NK-92 (cell line): ENCODE data around the gene FANCI.

ENCODE experiments used
- DNase-seq: peaks from one replicate; lab custom pipeline; 2025; ENCODE audit not compliant: unreplicated experiment; lab: John Stamatoyannopoulos, UW

FANCI gene

DNA sequence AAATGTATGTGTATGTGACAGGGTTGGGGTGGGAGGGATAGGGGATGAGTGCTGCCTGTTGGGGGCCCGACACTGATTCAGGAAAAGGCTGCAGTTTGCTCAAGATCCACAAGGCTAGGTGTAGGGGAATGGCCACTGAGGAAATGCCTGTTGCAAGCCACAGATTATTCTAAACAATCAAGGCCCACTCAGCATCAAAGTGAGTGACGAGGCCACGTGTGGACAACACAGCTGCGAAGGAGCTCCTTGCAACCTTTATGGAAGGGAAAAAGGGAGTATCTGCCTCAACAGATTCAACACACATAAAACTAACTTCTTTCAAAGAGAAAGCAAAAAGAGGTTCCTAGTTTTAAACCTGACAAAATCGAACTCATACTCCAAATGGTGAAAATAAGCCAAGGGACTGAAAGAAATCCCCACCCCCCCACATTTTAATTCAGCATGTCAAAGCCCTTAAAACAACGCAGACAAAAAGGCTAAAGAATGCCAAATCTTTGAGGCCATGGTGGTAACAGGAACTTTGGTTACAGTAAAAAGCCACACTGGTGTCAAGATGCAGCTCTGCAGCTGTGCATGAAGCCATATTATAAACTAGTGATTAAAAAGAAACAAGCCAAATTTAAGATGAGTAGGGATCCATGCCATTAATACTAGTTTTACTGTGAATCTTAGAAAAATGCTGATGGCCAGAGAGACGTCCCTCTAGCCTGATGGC, 87.3 kb downstream of the FANCI start:
- no peak for DNase-seq

DNA sequence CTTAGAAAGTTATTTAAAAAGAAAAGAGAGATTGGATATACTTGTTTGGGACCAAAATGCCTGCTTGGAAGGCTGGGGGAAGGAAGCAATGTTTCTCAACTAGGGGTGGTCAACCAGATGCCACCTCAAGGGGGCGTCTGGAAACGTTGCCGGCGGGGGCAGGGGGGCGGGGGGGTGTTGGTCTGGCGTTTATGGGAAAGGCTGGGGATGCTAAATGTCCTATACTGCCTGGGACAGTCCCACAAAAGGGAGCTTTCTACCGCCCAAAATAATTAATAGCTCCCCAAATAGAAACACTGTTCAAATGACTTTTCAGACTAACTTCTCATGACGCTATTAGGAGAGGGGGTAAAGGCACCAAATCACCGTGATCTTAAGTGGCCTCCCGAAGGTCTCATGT, 88.7 kb downstream of the FANCI start:
- DNase-seq: no peak

DNA sequence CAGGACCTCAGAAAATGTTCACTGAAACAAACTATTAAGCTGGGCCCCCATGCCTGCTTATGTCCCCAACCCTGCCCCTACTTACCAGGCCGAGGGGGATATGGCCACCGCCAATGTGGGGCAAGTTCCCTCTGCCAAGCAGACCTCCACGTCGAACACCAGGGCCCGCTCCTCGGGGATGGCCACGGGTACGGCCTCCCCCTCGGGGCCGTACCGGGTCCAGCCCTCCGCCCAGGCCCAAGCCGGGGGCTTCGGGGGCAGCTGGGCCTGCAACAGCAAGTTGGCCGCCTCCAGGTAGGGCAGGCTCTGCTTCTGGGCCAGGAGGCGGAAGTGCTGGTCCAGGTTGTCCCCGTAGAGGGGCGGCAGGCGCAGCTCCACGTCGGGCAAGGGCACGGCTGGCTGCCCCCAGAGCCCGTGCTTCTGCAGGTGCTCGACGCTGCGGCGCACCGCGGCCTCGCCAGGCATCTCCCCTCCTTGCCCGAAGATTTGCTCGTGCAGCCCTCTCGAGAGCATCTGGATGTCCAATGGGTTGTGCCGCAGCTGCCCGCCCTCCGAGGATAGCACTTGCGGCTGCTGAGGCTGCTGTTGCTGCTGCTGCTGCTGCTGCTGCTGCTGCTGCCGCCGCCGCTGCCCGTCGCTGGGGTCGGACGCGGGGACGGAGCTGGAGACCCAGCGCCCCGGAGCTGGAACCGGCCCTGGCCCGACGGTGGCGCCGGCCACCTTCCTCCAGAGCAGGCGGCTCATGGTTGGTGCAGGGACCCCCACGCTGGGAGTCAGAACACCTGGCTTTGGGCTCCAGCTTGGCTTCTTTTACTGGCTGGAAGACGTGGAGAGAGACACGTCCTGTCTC, 89.5 kb downstream of the FANCI start:
- no peak for DNase-seq

- DNase-seq: no peak
Measured at GRCh38 chr15:89333959-89334509, 90.3 kb downstream of the FANCI start.

DNA sequence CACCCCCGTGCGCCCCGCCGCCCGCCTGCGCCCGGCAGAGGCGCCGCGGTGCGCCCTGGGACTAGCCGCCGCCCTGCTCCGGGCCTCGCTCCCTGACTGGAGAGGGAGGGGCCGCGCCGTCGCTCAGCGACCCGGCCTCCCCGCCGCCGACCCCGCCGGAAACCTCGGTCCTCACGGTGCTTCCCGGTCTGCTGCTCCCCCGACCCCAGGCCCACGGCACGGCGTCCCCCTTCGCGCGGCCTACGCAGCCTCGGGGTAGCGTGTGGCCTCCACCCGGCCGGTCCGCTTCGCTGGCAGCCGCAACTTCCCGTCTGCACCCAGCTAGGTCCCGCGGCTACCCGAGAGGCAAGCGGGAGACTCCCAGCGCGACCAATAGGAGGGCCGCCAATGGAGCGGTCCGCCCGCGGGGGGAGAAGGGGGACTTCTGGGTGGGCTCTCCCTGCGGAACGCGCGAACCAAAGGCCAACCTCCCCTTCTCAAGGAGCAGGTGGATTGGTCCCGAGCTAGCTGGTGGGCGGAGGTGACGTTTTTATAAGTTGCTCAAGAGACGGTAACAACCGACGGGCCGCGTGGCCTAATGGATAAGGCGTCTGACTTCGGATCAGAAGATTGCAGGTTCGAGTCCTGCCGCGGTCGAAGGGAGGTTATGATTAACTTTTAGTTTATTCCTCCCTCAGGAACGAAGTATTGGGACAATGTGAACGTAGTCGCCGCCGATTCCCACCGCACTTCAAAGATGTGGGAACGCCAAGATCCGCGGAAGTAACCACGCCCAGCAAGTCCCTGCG, 90.9 kb downstream of the FANCI start, which contains the start of gene POLG:
Gene POLG (minus strand): TSS at position 315 of the 788 bp plus-strand sequence. CDS start 1,070 bp downstream, outside the sequence.
- DNase-seq: peak; percentile 80

GRCh38 chr15:89335298-89336041, 91.7 kb downstream of the FANCI start:
- DNase-seq: no peak

GRCh38 chr15:89338036-89338435, 94.3 kb downstream of the FANCI start:
- no peak for DNase-seq

- no peak for DNase-seq
Measured at GRCh38 chr15:89340573-89340972, 96.8 kb downstream of the FANCI start.

DNA sequence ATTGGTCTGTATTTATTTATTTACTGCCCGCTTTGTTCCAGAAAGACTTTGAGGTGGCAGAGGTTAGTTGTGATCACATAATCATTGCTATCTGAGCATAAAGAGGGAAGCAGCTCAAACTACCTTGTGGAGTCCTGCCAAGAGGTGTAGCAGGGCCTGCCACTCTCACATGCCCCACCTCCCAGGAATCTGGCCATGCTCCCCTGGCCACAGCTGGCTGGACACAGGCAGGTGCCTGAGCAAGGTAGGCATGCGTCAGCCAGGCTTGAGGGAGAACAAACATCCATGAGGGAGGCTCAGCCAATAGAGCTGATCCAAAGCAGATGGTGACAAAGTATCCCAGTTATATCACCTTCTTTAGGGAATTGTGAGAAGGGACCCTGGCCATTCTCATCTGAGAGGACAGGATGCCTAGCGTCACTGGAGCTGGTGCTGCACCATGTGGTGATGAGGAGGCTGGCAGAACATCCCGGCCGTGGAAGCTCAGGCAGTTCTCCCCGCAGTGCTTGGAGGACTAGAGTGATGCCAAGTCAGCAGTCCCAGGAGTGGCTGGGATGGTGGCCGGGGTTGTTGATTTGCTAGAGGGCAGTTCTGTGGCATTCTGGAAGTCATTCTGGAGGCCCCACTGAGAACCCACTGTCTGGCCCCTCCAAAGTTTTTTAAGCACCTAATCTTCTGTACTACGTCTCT, 97.7 kb downstream of the FANCI start:
- DNase-seq: no peak

- DNase-seq: no peak
Measured at GRCh38 chr15:89342840-89343239, 99.1 kb downstream of the FANCI start.

DNA sequence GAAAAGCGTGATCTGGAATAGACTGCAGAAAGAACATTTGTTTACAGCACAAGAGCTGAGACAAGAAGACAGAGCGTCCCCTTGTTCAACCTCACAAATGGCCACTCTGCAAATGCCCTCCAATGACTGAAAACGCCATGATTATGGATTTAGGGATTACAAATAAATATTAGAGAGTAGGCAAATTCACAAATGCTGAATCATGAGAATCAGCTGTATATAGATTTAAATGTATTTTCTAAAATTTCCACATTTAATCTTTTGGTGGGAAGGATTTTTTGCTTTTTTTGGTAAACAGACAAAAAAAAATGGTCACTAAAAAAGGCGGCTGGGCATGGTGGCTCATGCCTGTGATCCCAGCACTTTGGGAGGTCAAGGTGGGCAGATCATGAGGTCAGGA, 101.5 kb downstream of the FANCI start:
- DNase-seq: no peak

- no peak for DNase-seq
Measured at GRCh38 chr15:89346516-89347231, 102.9 kb downstream of the FANCI start.

- DNase-seq: no peak
Measured at GRCh38 chr15:89349206-89349558, 105.4 kb downstream of the FANCI start.

- no peak for DNase-seq
Measured at GRCh38 chr15:89352476-89352875, 108.7 kb downstream of the FANCI start.

DNA sequence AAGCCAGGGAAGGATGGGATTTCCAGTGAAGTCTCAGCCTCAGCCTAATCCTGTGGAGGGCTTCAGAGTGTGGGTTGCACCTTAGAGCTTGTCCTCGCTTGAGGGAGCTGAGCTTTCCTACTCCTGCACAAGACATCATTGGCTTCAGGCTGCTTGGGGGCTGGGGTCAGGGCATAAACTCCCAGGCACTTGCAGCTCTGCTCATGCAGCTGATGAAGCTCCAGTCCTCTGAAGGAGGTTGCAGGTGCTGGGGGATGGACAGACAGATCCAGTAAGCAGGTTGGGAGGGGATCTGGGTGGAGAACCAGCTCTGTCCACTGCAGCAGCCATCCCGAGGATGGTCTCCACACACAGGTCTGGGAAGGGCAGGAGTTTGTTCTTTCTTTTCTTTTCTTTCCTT, 110.2 kb downstream of the FANCI start:
- no peak for DNase-seq

GRCh38 chr15:89356634-89357298, 113.0 kb downstream of the FANCI start:
- no peak for DNase-seq

- no peak for DNase-seq
Measured at GRCh38 chr15:89358435-89358754, 114.6 kb downstream of the FANCI start.

DNA sequence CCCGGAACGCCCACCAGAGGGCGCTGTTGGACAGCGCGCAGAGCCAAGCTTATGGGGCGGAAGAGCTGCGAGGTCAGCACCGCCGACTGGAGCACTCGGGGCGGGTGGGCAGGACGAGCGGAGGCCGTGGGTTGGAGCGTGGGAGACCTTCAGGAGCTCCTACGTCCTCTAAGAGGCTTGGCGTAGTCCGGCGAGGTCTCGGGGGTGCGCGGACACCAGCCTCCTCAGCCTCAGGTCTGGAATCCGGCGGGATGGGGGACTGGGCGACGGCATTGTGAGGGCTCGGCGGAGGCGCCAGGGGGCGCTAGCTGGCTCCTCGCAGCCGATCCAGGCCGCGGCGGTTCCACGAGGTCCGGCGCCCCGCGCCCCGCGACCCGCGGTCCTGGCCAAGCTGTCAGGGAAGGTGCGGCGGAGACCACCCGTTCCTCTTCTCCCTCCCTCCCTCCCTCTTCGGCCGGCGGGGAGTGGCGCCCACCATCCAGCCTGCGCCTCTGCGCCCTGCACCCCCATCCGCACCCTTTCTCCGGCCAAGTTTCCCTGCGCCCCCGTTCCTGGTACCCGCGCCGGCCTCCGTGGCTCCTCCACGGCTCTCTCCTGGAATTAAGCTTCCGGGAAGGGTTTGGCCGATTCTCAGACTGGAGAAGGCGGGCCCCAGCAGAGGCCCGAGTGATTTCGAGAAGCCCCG, 115.1 kb downstream of the FANCI start:
- no peak for DNase-seq
